Prostate gland (tissue), 2 donors: Measurements from ENCODE around the gene GOLGA5. TPM values are rescaled to one million over a fixed set of nuclear protein-coding genes. Genes with fewer than 3 reads are reported as not detected.
"Not testable (repeated sequence)": the region's sequence is repeated elsewhere in the genome, so short reads cannot be mapped to it uniquely, and the experiment has no call there.

Experiments
- DNase-seq: peaks from one replicate; pipeline ENCODE4 v3.0.0-alpha.2; 2019; ENCODE audit warnings: low spot score
- H3K27ac ChIP-seq, 2 donors: fragments of 200-600 bp; sonication (generic); 2 replicates each; pipeline ENCODE4 v1.5.1; 2017 to 2019
- H3K27me3 ChIP-seq: fragments of 200-600 bp; sonication (generic); replicated peaks from 2 replicates; pipeline ENCODE4 v1.5.1; 2019; ENCODE audit not compliant: insufficient read depth
- H3K36me3 ChIP-seq, 2 donors: fragments of 200-600 bp; sonication (generic); 1 replicate in 1 of 2; 2 replicates in 1 of 2; pipeline versions ENCODE4 v1.5.1 to v1.8.1; 2017 to 2019
- H3K4me1 ChIP-seq: fragments of 200-600 bp; sonication (generic); replicated peaks from 2 replicates; pipeline ENCODE4 v1.5.1; 2019
- H3K4me3 ChIP-seq, 2 donors: fragments of 200-600 bp; sonication (generic); 2 replicates each; pipeline ENCODE4 v1.5.1; 2017 to 2019
- H3K9me3 ChIP-seq: fragments of 200-600 bp; sonication (generic); 2 replicates; pipeline ENCODE4 v1.5.1; 2017
- CTCF ChIP-seq, 4 experiments: fragments of 200-600 bp in 2 of 4; fragments of 450-650 bp in 2 of 4; sonication (generic) in 2 of 4; IDR thresholded peaks; 1 replicate in 3 of 4; 2 replicates in 1 of 4; pipeline ENCODE4 v1.5.1; 2016 to 2019; ENCODE audit warnings: antibody characterized with exemption in 4 of 4, mild to moderate bottlenecking in 2 of 4, moderate library complexity in 2 of 4
- POLR2A ChIP-seq: fragments of 450-650 bp; IDR thresholded peaks from one replicate; pipeline ENCODE4 v1.6.1; 2016; ENCODE audit warnings: antibody characterized with exemption, mild to moderate bottlenecking
- POLR2AphosphoS5 ChIP-seq: sonication (generic); formaldehyde crosslinking; IDR thresholded peaks from one replicate; pipeline ENCODE4 v1.6.1; 2017; ENCODE audit warnings: antibody characterized with exemption
- WGBS: methylation state at CpG from one replicate; pipeline ENCODE4 v1.1.5; 2018; 5-methylcytosine and 5-hydroxymethylcytosine counted together
- intact Hi-C: fragments of 100-400 bp; cut with DNase I; formaldehyde crosslinking; loops from one replicate; pipeline ENCODE4 v1.14.2; 2022
- total RNA-seq, 2 donors: library from RNA; depleted of rRNA; stranded (reverse); fragments of >200 nt; gene quantifications; one replicate each; pipeline ENCODE4 v1.1.0, GENCODE V29; 2016

The GOLGA5 gene
- total RNA-seq, 2 donors from 2014 or later: 63.5 to 69.5 TPM

GRCh38 chr14:92756446-92756845, 37.7 kb upstream of the GOLGA5 start:
- Histone ChIP-seq H3K36me3 (no peaks in the 10 kb centered on the region), H3K27ac (no peak overlapping the region), H3K27me3 (no peaks in the 10 kb centered on the region), H3K9me3 (no peaks in the 10 kb centered on the region), H3K4me1 (no peaks in the 10 kb centered on the region), H3K4me3 (no peak overlapping the region)
- intact Hi-C loops: no loop called here
- 91% methylated on average over 4 of the region's 4 CpGs for WGBS
- TF ChIP-seq POLR2A (no peak), CTCF (IDR thresholded peaks at IDR 0.05) (no peak), POLR2AphosphoS5 (no peak)
- no peak for DNase-seq

GRCh38 chr14:92759300-92759678, 34.8 kb upstream of the GOLGA5 start:
- DNase-seq: no peak

GRCh38 chr14:92759679-92760523, 34.2 kb upstream of the GOLGA5 start:
- H3K4me3 ChIP-seq: no peak overlapping the region
- DNase-seq: no peak
- TF ChIP-seq POLR2AphosphoS5 (no peak), CTCF (IDR thresholded peaks at IDR 0.05) (no peak), POLR2A (no peak)
- WGBS: 88% methylated on average over 12 of the region's 12 CpGs
- H3K4me1 ChIP-seq: no peaks in the 10 kb centered on the region
- no peaks in the 10 kb centered on the region for H3K9me3 ChIP-seq
- H3K36me3 ChIP-seq: no peaks in the 10 kb centered on the region
- no peaks in the 10 kb centered on the region for H3K27me3 ChIP-seq
- H3K27ac ChIP-seq: no peak overlapping the region
- intact Hi-C loops: no loop called here

More at GRCh38 chr14:92759300-92759678, 34.8 kb upstream of the GOLGA5 start:
- TF ChIP-seq CTCF (IDR thresholded peaks at IDR 0.05) (no peak), POLR2AphosphoS5 (no peak), POLR2A (no peak)
- WGBS: 51% methylated on average over 4 of the region's 4 CpGs
- Histone ChIP-seq H3K9me3 (no peaks in the 10 kb centered on the region), H3K27me3 (no peaks in the 10 kb centered on the region), H3K4me1 (no peaks in the 10 kb centered on the region), H3K27ac (no peak overlapping the region), H3K36me3 (no peaks in the 10 kb centered on the region), H3K4me3 (no peak overlapping the region)
- intact Hi-C loops: no loop called here

- DNase-seq: no peak
- TF ChIP-seq POLR2AphosphoS5: no peak
- TF ChIP-seq CTCF (IDR thresholded peaks at IDR 0.05): no peak
- no peak for TF ChIP-seq POLR2A
- Histone ChIP-seq H3K4me3 (no peak overlapping the region), H3K9me3 (no peaks in the 10 kb centered on the region), H3K27ac (no peak overlapping the region), H3K4me1 (no peaks in the 10 kb centered on the region), H3K36me3 (no peaks in the 10 kb centered on the region), H3K27me3 (no peaks in the 10 kb centered on the region)
- WGBS: 93% methylated on average over 7 of the region's 7 CpGs
- intact Hi-C loops: no loop called here
Observed at GRCh38 chr14:92760524-92760805, 33.6 kb upstream of the GOLGA5 start.

- intact Hi-C loops, H3K4me3 ChIP-seq, H3K4me1 ChIP-seq, H3K36me3 ChIP-seq, H3K9me3 ChIP-seq, H3K27ac ChIP-seq, H3K27me3 ChIP-seq, DNase-seq: not testable (repeated sequence)
- 57% methylated on average over 4 of the region's 5 CpGs for WGBS
Observed at GRCh38 chr14:92763666-92764631, 30.2 kb upstream of the GOLGA5 start.

GRCh38 chr14:92768236-92768635, 25.9 kb upstream of the GOLGA5 start:
- H3K36me3 ChIP-seq, H3K27ac ChIP-seq, H3K4me3 ChIP-seq, intact Hi-C loops, H3K4me1 ChIP-seq, H3K27me3 ChIP-seq, H3K9me3 ChIP-seq, DNase-seq: not testable (repeated sequence)
- 89% methylated on average over 1 of the region's 1 CpG for WGBS
